Endodermal cell (in vitro differentiated cells): ENCODE results near the gene CAPRIN1. TPM values are rescaled to one million over a fixed set of nuclear protein-coding genes. Genes with fewer than 3 reads are reported as not detected.

ENCODE experiments used
- DNase-seq: peaks from one replicate; pipeline ENCODE4 v3.0.0-alpha.2; 2017
- H3K27ac ChIP-seq: 2 replicates; pipeline ENCODE4 v1.5.1; 2013; ENCODE audit warnings: mild to moderate bottlenecking, low read depth, low read length, moderate library complexity
- H3K27me3 ChIP-seq: 2 replicates; pipeline ENCODE4 v1.6.1; 2013; ENCODE audit warnings: mild to moderate bottlenecking, low read length, moderate library complexity; ENCODE audit not compliant: insufficient read depth, control insufficient read depth, poor library complexity, severe bottlenecking
- H3K36me3 ChIP-seq: 2 replicates; pipeline ENCODE4 v1.7.0; 2013; ENCODE audit warnings: mild to moderate bottlenecking, low read length, moderate library complexity; ENCODE audit not compliant: control insufficient read depth, insufficient read depth
- H3K4me1 ChIP-seq: one replicate; pipeline ENCODE4 v1.7.0; 2013; ENCODE audit warnings: low read length; ENCODE audit not compliant: control insufficient read depth, insufficient read depth
- H3K4me3 ChIP-seq: 2 replicates; pipeline ENCODE4 v1.5.1; 2013; ENCODE audit warnings: mild to moderate bottlenecking, low read length, moderate library complexity
- H3K9ac ChIP-seq: 2 replicates; pipeline ENCODE4 v1.6.1; 2013; ENCODE audit warnings: mild to moderate bottlenecking, low read length, moderate library complexity; ENCODE audit not compliant: poor library complexity, severe bottlenecking; ENCODE audit errors: extremely low read depth
- H3K9me3 ChIP-seq: 2 replicates; pipeline ENCODE4 v1.6.1; 2013; ENCODE audit warnings: mild to moderate bottlenecking, low read length, moderate library complexity; ENCODE audit not compliant: control insufficient read depth
- H3K27ac Mint-ChIP-seq: 2 replicates; pipeline ENCODE4 v1.8.0; 2020; ENCODE audit warnings: mixed read lengths
- H3K27me3 Mint-ChIP-seq: 2 replicates; pipeline ENCODE4 v1.8.0; 2021; ENCODE audit warnings: mild to moderate bottlenecking, mixed read lengths; ENCODE audit not compliant: insufficient read depth
- H3K36me3 Mint-ChIP-seq: 2 replicates; pipeline ENCODE4 v1.8.0; 2020; ENCODE audit warnings: low read depth, mixed read lengths
- H3K4me1 Mint-ChIP-seq: 2 replicates; pipeline ENCODE4 v1.8.0; 2020; ENCODE audit warnings: mixed read lengths
- H3K4me3 Mint-ChIP-seq: 2 replicates; pipeline ENCODE4 v1.8.0; 2020; ENCODE audit warnings: mild to moderate bottlenecking, moderate library complexity, mixed read lengths
- H3K9me3 Mint-ChIP-seq: 2 replicates; pipeline ENCODE4 v1.8.0; 2020; ENCODE audit warnings: mild to moderate bottlenecking, mixed read lengths
- WGBS, 2 experiments: methylation state at CpG; one replicate each; pipeline versions ENCODE4 v1.1.5 to v1.1.7; 2013; ENCODE audit warnings: missing lambda C conversion rate in 2 of 2, mixed read lengths in 1 of 2; ENCODE audit not compliant: insufficient coverage in 1 of 2, insufficient read length in 1 of 2; 5-methylcytosine and 5-hydroxymethylcytosine counted together
- total RNA-seq, 2 donors: library from RNA; stranded (reverse); fragmentation: NEBNext Ultra II Directional in 1 of 2; extraction: Animal tissue kit (Norgen Biotek cat#: 25700) in 1 of 2; gene quantifications; 2 replicates in 1 of 2; 3 replicates in 1 of 2; pipeline ENCODE4 v1.2.1, GENCODE V29; 2021
- TF ChIP-seq, protein P1 (sequence below): fragments of 200-600 bp; sonication (generic); conservative IDR thresholded peaks from 2 replicates; pipeline ENCODE4 v1.5.0; 2021; ENCODE audit warnings: antibody characterized with exemption, mild to moderate bottlenecking

The CAPRIN1 gene
- total RNA-seq, 2 donors from 2014 or later: 226 to 241 TPM

DNA sequence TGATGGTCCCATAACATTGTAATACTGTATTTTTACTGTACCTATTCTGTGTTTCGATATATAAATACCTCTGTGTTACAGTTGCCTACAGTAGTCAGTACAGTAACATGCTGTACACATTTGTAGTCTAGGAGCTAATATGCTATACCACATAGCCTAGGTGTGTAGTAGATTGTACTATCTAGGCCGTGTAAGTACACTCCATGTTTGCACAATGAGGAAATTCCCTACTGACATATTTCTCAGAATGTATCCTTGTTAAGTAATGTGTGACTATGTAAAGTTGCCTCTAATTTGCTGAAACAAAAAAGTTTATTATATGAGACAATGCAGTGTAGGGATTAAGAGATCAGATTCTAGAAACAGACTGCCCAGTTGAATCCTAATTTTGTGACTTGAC lies 21.3 kb downstream of the CAPRIN1 start:
- Mint-ChIP-seq H3K9me3 (no peaks in the 10 kb centered on the region), H3K4me1 (peaks cover 14% of the 10 kb centered on the region), H3K36me3 (peaks cover 58% of the 10 kb centered on the region), H3K4me3 (no peak overlapping the region), H3K27ac (no peak overlapping the region), H3K27me3 (no peaks in the 10 kb centered on the region)
- Histone ChIP-seq H3K9me3 (no peaks in the 10 kb centered on the region), H3K27ac (no peak overlapping the region), H3K36me3 (peaks cover 82% of the 10 kb centered on the region), H3K9ac (no peak overlapping the region), H3K4me1 (no peaks in the 10 kb centered on the region), H3K27me3 (no peaks in the 10 kb centered on the region), H3K4me3 (no peak overlapping the region)
- DNase-seq: no peak
- 93 to 100% methylated on average over 1 to 2 of the region's 2 CpGs for WGBS, 2 experiments
- TF ChIP-seq, protein P1, sequence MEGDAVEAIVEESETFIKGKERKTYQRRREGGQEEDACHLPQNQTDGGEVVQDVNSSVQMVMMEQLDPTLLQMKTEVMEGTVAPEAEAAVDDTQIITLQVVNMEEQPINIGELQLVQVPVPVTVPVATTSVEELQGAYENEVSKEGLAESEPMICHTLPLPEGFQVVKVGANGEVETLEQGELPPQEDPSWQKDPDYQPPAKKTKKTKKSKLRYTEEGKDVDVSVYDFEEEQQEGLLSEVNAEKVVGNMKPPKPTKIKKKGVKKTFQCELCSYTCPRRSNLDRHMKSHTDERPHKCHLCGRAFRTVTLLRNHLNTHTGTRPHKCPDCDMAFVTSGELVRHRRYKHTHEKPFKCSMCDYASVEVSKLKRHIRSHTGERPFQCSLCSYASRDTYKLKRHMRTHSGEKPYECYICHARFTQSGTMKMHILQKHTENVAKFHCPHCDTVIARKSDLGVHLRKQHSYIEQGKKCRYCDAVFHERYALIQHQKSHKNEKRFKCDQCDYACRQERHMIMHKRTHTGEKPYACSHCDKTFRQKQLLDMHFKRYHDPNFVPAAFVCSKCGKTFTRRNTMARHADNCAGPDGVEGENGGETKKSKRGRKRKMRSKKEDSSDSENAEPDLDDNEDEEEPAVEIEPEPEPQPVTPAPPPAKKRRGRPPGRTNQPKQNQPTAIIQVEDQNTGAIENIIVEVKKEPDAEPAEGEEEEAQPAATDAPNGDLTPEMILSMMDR: no peak

DNA sequence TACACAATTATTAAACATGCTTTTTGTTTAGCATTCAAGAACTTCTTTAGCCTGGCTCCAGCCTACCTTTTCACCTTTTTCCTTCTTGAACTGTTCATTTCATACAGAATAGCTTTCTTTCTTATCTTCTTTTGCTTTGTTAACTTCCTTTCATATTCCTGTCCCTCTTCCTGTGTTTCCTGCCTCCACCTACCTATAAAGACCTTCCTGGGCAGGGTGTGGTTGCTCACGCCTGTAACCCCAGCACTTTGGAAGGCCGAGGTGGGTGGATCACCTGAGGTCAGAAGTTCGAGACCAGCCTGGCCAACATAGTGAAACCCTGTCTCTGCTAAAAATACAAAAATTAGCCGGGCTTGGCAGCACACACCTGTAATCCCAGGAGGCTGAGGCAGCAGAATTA lies 22.9 kb downstream of the CAPRIN1 start:
- Histone ChIP-seq H3K4me1 (no peaks in the 10 kb centered on the region), H3K27me3 (no peaks in the 10 kb centered on the region), H3K9ac (no peak overlapping the region), H3K9me3 (no peaks in the 10 kb centered on the region), H3K36me3 (peaks cover 88% of the 10 kb centered on the region), H3K27ac (no peak overlapping the region), H3K4me3 (no peak overlapping the region)
- no peaks in the 10 kb centered on the region for H3K27me3 Mint-ChIP-seq
- TF ChIP-seq, protein P1: no peak
- 95 to 100% methylated on average over 1 to 4 of the region's 4 CpGs for WGBS, 2 experiments
- DNase-seq: no peak
- H3K36me3 Mint-ChIP-seq: peaks cover 74% of the 10 kb centered on the region
- H3K27ac Mint-ChIP-seq: no peak overlapping the region
- H3K4me1 Mint-ChIP-seq: peaks cover 13% of the 10 kb centered on the region
- H3K4me3 Mint-ChIP-seq: no peak overlapping the region
- no peaks in the 10 kb centered on the region for H3K9me3 Mint-ChIP-seq

DNA sequence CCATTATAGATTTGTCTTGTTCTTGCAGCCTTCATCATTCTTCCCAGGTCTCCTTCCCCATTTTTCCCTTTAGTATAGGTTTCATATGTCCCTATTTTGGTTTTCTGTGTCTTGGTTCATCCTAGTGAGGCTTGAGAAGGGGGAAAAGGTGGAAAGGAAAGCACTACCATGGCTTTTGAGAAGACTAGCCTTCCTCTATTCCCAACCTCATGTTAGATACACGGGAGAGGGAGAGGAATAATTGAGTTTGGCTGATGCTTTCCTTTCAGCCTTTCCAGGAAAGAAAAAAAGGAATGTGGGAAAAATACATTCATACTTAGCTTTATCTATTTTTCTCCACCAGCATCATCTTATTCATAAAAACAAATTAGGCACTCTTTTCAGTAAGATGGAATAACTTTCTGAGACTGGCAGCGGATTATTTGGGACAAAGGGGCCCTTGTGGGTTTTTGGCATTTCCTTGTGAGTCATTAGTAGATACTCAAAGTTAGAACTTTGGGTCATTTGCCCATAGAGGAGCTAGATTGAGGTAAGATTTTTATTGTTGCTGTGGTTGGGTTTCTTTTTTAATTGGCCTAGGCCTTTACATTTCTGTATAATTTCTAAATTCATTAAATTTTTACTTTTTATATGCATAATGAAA lies 23.8 kb downstream of the CAPRIN1 start:
- Histone ChIP-seq H3K4me1 (no peaks in the 10 kb centered on the region), H3K9ac (no peak overlapping the region), H3K36me3 (peaks cover 93% of the 10 kb centered on the region), H3K27ac (no peak overlapping the region), H3K27me3 (no peaks in the 10 kb centered on the region), H3K9me3 (no peaks in the 10 kb centered on the region), H3K4me3 (no peak overlapping the region)
- Mint-ChIP-seq H3K36me3 (peaks cover 83% of the 10 kb centered on the region), H3K9me3 (no peaks in the 10 kb centered on the region), H3K4me3 (no peak overlapping the region), H3K27ac (no peak overlapping the region), H3K27me3 (no peaks in the 10 kb centered on the region), H3K4me1 (peaks cover 4% of the 10 kb centered on the region)
- DNase-seq: no peak
- WGBS, 2 experiments: 89% methylated on average over 1 of the region's 2 CpGs; no CpG with 5 or more reads in 1 of the 2 experiments
- TF ChIP-seq, protein P1: no peak
